Astrocyte (in vitro differentiated cells and primary cell): ENCODE data around the gene ANAPC1.
"Not testable (repeated sequence)": the region's sequence is repeated elsewhere in the genome, so short reads cannot be mapped to it uniquely, and the experiment has no call there.

Source experiments
- EZH2 ChIP-seq: IDR thresholded peaks from 2 replicates; pipeline ENCODE4 v1.6.1; 2012; ENCODE audit warnings: mild to moderate bottlenecking, low read length, inconsistent platforms; ENCODE audit not compliant: insufficient read depth
- TF ChIP-seq, protein P1 (sequence below): IDR thresholded peaks from 2 replicates; pipeline ENCODE4 v1.5.1; 2011; ENCODE audit warnings: low read depth, mild to moderate bottlenecking, inconsistent platforms, low read length, moderate library complexity; ENCODE audit not compliant: insufficient read depth

DNA sequence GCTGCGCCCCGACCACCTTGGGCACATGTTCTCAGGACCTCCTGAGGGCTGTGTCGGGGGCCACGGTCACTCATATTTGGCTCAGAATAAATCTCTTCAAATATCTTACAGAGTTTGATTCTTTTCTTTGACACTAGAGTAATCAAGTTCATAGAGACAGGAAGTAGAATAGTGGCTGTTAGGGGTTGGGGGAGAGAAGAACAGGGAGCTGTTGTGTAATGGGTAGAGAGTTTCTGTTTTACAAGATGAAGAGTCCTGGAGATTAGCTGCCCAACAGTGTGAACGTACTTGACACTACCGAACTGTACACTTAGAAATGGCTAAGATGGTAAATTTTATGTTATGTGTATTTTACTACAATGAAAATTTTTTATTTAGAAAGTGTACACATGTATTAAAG lies 148.6 kb downstream of the ANAPC1 start:
- TF ChIP-seq, protein P1, sequence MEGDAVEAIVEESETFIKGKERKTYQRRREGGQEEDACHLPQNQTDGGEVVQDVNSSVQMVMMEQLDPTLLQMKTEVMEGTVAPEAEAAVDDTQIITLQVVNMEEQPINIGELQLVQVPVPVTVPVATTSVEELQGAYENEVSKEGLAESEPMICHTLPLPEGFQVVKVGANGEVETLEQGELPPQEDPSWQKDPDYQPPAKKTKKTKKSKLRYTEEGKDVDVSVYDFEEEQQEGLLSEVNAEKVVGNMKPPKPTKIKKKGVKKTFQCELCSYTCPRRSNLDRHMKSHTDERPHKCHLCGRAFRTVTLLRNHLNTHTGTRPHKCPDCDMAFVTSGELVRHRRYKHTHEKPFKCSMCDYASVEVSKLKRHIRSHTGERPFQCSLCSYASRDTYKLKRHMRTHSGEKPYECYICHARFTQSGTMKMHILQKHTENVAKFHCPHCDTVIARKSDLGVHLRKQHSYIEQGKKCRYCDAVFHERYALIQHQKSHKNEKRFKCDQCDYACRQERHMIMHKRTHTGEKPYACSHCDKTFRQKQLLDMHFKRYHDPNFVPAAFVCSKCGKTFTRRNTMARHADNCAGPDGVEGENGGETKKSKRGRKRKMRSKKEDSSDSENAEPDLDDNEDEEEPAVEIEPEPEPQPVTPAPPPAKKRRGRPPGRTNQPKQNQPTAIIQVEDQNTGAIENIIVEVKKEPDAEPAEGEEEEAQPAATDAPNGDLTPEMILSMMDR, result not testable (repeated sequence)
- TF ChIP-seq EZH2, result not testable (repeated sequence)
